Measurements from ENCODE around the gene ARHGEF33.

DNA sequence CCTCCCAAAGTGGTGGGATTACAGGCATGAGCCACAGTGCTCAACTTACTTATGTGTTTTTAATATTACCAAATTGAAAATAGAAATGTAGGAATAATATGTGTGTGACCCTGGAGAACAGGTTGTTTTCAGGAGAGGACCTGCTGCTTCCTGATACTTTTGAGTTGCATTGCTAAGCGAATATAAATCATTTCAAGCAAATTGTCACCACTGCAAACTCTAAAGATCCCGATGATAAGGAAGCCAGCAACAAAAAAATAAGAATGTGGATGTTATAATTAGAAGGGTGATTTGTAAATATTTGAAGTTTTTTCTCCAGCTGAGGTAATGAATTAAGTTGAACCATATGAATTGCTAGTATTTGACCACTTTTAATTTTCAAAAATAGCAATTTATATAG lies 40.9 kb downstream of the ARHGEF33 start:
- TF ChIP-seq, protein P1, sequence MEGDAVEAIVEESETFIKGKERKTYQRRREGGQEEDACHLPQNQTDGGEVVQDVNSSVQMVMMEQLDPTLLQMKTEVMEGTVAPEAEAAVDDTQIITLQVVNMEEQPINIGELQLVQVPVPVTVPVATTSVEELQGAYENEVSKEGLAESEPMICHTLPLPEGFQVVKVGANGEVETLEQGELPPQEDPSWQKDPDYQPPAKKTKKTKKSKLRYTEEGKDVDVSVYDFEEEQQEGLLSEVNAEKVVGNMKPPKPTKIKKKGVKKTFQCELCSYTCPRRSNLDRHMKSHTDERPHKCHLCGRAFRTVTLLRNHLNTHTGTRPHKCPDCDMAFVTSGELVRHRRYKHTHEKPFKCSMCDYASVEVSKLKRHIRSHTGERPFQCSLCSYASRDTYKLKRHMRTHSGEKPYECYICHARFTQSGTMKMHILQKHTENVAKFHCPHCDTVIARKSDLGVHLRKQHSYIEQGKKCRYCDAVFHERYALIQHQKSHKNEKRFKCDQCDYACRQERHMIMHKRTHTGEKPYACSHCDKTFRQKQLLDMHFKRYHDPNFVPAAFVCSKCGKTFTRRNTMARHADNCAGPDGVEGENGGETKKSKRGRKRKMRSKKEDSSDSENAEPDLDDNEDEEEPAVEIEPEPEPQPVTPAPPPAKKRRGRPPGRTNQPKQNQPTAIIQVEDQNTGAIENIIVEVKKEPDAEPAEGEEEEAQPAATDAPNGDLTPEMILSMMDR (IDR thresholded peaks at IDR 0.05) = no peak
- no peak for TF ChIP-seq POLR2A (IDR thresholded peaks at IDR 0.05)
- no peak for TF ChIP-seq EP300 (IDR thresholded peaks at IDR 0.05)
